ENCODE data around the gene IDE. TPM values are rescaled to one million over a fixed set of nuclear protein-coding genes. Genes with fewer than 3 reads are reported as not detected.

IDE gene
- total and polyA plus RNA-seq, 10 of the 15 experiments (the other 5 are each of a cell fraction or from before 2014, with no cell fraction given) = 11.6 to 54.5 (median 33.6) TPM

GRCh38 chr10:92452313-92452712 lies 121.6 kb downstream of the IDE start (continued):
- TF ChIP-seq, protein P1, sequence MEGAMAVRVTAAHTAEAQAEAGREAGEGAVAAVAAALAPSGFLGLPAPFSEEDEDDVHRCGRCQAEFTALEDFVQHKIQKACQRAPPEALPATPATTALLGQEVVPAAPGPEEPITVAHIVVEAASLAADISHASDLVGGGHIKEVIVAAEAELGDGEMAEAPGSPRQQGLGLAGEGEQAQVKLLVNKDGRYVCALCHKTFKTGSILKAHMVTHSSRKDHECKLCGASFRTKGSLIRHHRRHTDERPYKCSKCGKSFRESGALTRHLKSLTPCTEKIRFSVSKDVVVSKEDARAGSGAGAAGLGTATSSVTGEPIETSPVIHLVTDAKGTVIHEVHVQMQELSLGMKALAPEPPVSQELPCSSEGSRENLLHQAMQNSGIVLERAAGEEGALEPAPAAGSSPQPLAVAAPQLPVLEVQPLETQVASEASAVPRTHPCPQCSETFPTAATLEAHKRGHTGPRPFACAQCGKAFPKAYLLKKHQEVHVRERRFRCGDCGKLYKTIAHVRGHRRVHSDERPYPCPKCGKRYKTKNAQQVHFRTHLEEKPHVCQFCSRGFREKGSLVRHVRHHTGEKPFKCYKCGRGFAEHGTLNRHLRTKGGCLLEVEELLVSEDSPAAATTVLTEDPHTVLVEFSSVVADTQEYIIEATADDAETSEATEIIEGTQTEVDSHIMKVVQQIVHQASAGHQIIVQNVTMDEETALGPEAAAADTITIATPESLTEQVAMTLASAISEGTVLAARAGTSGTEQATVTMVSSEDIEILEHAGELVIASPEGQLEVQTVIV (IDR thresholded peaks at IDR 0.05; ENCODE audit: borderline replicate concordance, partially characterized antibody) = no peak

- no peak for DNase-seq (ENCODE audit: low read depth, low spot score)
- intact Hi-C loops (cut with micrococcal nuclease; ENCODE audit: unreplicated experiment) (no loop called here), in situ Hi-C loops (cut with MboI) (no loop called here)
- TF ChIP-seq PRDM15 (CRISPR knock-in tag; IDR thresholded peaks at IDR 0.05) = no peak
- no peak for TF ChIP-seq MTA3 (IDR thresholded peaks at IDR 0.05; ENCODE audit: borderline replicate concordance, low read length)
- no peak for TF ChIP-seq CREB1 (IDR thresholded peaks at IDR 0.05; ENCODE audit: low read depth)
- no peak for TF ChIP-seq ZSCAN29 (IDR thresholded peaks at IDR 0.05)
- TF ChIP-seq PAX8 (IDR thresholded peaks at IDR 0.05) = no peak
- TF ChIP-seq CBX5 (IDR thresholded peaks at IDR 0.05; ENCODE audit: low read depth) = no peak
- no peak for TF ChIP-seq ASH2L (IDR thresholded peaks at IDR 0.05; ENCODE audit: borderline replicate concordance, low read depth)
- TF ChIP-seq NFYB (IDR thresholded peaks at IDR 0.05; ENCODE audit: insufficient read depth, low read depth, low read length) = no peak
- TF ChIP-seq TBL1XR1 (IDR thresholded peaks at IDR 0.05; ENCODE audit: low read depth, low read length) = no peak
- no peak for TF ChIP-seq NBN (IDR thresholded peaks at IDR 0.05)
- TF ChIP-seq SPI1 (IDR thresholded peaks at IDR 0.05; ENCODE audit: borderline replicate concordance, insufficient read depth, low read depth, low read length) = no peak
- no peak for TF ChIP-seq NFXL1 (IDR thresholded peaks at IDR 0.05; ENCODE audit: borderline replicate concordance)
- no peak for TF ChIP-seq ZBED1 (IDR thresholded peaks at IDR 0.05; ENCODE audit: borderline replicate concordance)
- no peak for TF ChIP-seq TCF12 (IDR thresholded peaks at IDR 0.05; ENCODE audit: low read depth, low read length)
- TF ChIP-seq SUPT20H (IDR thresholded peaks at IDR 0.05; ENCODE audit: borderline replicate concordance, control insufficient read depth, low read depth, low read length) = no peak
- TF ChIP-seq JUND (IDR thresholded peaks at IDR 0.05; ENCODE audit: low read depth, low read length) = no peak
- no peak for TF ChIP-seq CBX3 (IDR thresholded peaks at IDR 0.05; ENCODE audit: borderline replicate concordance, low read depth)
- Histone ChIP-seq H2AFZ (ENCODE audit: control insufficient read depth, low read depth, low read length) (no peak overlapping the region), H3K79me2 (ENCODE audit: control insufficient read depth, insufficient read depth, low read length) (no peaks in the 10 kb centered on the region), H3K27ac (ENCODE audit: control insufficient read depth, insufficient read depth) (no peak overlapping the region), H4K20me1 (ENCODE audit: control insufficient read depth, insufficient read depth) (no peaks in the 10 kb centered on the region), H3K36me3 (ENCODE audit: control insufficient read depth in 2 of 2, insufficient read depth in 2 of 2, low read length in 1 of 2) (peaks cover 4 to 15% of the 10 kb centered on the region in 2 experiments; a peak in 3 of 4 replicates), H3K4me2 (ENCODE audit: control insufficient read depth, insufficient read depth) (no peak overlapping the region), H3K4me3 (no peak overlapping the region), H3K9ac (ENCODE audit: control insufficient read depth, insufficient read depth, low read length) (no peak overlapping the region), H3K9me3 (replicated peaks; ENCODE audit: control insufficient read depth, insufficient read depth, low read length) (no peaks in the 10 kb centered on the region), H3K27me3 (replicated peaks in 1 of 2; ENCODE audit: control insufficient read depth in 2 of 2, insufficient read depth in 2 of 2, low read length in 1 of 2) (no peaks in the 10 kb centered on the region), H3K4me1 (ENCODE audit: control insufficient read depth, insufficient read depth, low read length) (no peaks in the 10 kb centered on the region)
- WGBS (ENCODE audit: insufficient coverage, insufficient replicate concordance, low lambda C conversion rate, missing lambda C conversion rate) = 97% methylated on average over 7 of the region's 7 CpGs
- FAIRE-seq = no peak
- CTCF ChIA-PET = no interaction called here
- no TSS peak for BruUV-seq (replicated peaks)
- ATAC-seq = no peak
- POLR2A ChIA-PET = no interaction called here
- SMC1A ChIA-PET (ENCODE audit: uncharacterized antibody, unreplicated experiment) = no interaction called here
- RAD21 ChIA-PET (ENCODE audit: unreplicated experiment) = no interaction called here
Observed at GRCh38 chr10:92451431-92451830, 122.5 kb downstream of the IDE start.

All from GM12878 (cell line).